NB4 (cell line): Measurements from ENCODE around the gene CHST15.

ENCODE experiments used
- DNase-seq: peaks from one replicate; pipeline ENCODE4 v3.0.0; 2010; ENCODE audit warnings: low read depth
- H3K4me3 ChIP-seq: one replicate; pipeline ENCODE4 v1.5.1; 2011; ENCODE audit warnings: mild to moderate bottlenecking, low read depth, low read length, moderate library complexity
- CTCF ChIP-seq: IDR thresholded peaks from one replicate; pipeline ENCODE4 v1.5.1; 2012; ENCODE audit warnings: low read depth, low read length
- MYC ChIP-seq: IDR thresholded peaks from 2 replicates; pipeline ENCODE4 v1.6.1; 2011; ENCODE audit warnings: low read depth, low read length
- POLR2A ChIP-seq: IDR thresholded peaks from 2 replicates; pipeline ENCODE4 v1.6.1; 2011; ENCODE audit warnings: mild to moderate bottlenecking; ENCODE audit not compliant: insufficient read length; ENCODE audit errors: extremely low read depth
- TF ChIP-seq, protein P1 (sequence below): IDR thresholded peaks from 2 replicates; pipeline ENCODE4 v1.6.1; 2011; ENCODE audit warnings: low read depth, low read length

Gene CHST15

GRCh38 chr10:123965973-123966895 is 127.2 kb downstream of the CHST15 start:
- DNase-seq = no peak
- no peak overlapping the region for H3K4me3 ChIP-seq
- no peak for TF ChIP-seq POLR2A
- no peak for TF ChIP-seq CTCF
- TF ChIP-seq MYC = no peak
- TF ChIP-seq, protein P1, sequence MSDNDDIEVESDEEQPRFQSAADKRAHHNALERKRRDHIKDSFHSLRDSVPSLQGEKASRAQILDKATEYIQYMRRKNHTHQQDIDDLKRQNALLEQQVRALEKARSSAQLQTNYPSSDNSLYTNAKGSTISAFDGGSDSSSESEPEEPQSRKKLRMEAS = no peak

DNA sequence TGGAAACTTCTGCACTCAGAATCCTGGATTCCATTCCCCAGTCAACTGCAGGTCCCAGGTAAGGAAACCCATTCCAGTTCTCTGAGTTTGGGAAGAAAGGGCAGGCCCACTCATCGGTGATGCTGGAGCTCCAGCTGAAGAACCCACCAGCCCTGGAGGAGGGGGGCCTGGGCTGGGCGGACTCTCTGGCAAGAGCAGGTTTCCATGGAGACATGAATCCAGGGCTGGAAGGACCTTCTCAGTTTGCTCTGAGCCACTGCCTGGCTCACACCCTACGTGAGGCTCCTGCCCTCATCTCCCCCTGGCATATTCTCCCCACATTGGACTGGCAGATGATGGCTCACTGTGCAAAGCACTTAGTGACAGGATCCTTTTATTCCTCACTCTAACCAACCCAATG is 128.4 kb downstream of the CHST15 start:
- H3K4me3 ChIP-seq = no peak overlapping the region
- no peak for DNase-seq
- no peak for TF ChIP-seq POLR2A
- TF ChIP-seq, protein P1 = no peak
- TF ChIP-seq MYC = no peak
- TF ChIP-seq CTCF = no peak

DNA sequence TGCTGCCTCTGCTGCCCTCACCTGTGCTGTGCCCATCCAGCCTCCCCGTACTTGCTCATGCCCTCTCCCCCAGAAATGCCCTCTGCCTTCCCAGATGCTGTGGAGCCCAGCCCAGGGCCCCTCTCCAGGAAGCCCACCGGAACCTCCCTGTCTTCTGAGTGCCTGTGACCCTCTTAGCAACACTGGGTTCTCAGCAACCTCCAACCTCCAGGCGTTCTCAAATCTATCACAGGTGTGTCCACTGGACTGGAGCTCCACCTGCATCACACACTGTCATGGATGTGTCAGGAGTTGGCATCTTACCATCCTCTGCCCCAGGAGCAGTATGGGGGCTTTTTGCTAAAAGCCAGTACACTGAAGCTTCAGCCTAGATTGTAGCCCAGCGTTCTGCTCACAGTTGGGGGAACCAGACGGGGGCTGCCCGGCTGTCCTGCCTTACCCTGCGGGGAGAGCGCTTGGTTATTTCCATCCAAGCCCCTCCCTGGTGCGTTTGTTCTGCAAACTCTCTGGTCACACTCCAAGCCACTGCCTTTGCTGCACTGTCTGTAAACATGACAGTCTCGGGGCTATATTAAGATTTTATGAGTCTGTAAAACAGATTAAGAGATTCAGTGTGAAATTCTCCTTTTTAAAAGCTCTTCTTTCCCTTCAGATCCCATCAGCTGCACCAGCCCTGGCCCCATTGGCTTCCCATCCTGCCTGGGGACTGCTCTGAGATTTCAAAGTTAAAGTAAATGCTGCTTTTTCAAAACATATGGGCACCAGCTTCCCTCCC is 130.5 kb downstream of the CHST15 start:
- DNase-seq = no peak
- TF ChIP-seq POLR2A (no peak), CTCF (no peak), MYC (no peak)
- TF ChIP-seq, protein P1 = no peak
- no peak overlapping the region for H3K4me3 ChIP-seq

DNA sequence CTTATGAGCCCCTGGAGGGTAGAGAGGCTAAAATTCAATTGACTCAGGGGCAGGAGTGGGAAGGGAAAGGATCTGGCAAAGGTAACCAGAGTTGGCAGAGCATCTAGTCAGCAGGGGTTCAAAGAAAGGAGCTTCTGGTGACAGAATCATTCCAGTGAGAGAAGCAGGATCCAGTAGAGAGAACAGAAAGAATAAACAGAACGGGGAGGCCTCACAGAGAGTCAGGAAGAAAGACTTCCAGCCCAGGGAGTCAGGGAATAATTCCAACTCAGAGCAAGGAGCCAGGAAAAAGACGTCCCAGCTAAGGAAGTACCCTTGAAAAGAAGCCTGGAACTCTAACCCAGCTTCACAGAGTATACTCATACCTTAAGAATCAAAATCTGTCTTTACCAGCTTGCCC is 135.2 kb downstream of the CHST15 start:
- H3K4me3 ChIP-seq = no peak overlapping the region
- no peak for TF ChIP-seq POLR2A
- TF ChIP-seq CTCF = no peak
- TF ChIP-seq, protein P1 = no peak
- TF ChIP-seq MYC = no peak
- no peak for DNase-seq
